GM21723 (cell line): ENCODE results near the gene FBP2.

Experiments used
- ATAC-seq: cut with Tn5 transposase; IDR thresholded peaks from one replicate; pipeline ENCODE4 v1.9.1; 2021; ENCODE audit warnings: mild to moderate bottlenecking, moderate library complexity; ENCODE audit not compliant: unreplicated experiment

FBP2 gene

DNA sequence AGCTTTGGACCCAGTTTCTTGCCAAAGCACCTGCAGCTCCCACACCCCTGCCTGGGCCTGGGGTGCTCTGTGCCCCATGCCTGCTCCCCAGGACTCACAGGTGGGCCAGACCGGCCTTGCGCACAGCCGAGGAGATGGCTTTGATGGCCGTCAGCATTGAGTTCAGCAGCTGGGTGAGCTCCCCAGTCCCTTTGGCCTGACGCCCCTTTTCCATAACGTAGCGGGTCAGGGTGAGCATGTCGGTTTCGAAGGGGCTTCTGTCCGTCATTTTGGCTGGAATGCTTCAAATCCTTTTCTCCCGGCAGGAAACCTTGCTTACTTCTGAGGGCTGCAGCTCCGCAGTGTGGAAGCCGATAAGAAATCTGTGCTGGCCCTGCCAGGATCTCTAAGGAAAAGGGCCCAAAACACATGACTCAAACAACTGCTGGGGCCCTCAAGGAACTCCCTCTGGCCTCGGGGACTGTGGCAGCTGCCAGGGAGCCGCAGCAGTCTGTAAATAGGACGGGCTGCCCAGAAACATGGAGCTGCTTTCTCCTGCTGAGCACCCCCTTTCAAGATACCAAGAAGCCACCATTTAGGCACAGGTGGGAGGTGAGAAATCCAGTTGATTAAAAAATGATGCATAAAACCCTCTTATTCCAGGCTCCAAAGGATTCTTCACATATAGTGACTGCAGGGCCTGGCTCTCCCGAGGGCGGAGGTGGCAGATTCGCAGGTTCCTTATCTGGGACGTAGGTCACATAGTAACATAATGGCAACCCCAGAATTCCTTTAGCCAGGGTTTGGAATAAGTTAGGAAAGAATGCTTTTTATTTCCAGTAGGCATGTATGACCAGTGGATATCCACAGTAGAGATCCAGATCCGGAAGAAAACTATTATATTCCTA, at the start of gene FBP2:
Gene FBP2, minus strand, starts transcription at position 366 of the 887 bp plus-strand sequence. Its CDS starts 98 bp downstream, at position 268.
- no peak for ATAC-seq

DNA sequence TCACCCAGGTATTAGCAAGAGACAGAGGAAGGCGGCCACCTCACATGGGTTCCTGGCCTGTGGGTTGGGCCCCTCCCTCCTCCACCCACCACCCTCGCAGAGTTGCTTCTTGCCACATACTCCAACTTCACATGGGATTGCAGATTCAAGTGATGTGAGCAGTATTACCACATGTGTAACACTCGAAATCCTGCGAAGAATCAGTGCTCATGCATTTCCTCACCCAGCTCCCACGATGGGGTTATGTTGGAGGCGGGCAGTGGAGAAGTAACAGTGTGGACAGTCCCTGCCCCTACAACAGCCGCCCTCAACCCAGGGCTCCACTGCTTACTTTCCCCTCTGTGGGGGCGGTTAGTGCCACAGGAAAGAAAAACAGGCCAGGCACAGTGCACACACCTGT, 49.6 kb upstream of the FBP2 start:
- no peak for ATAC-seq

DNA sequence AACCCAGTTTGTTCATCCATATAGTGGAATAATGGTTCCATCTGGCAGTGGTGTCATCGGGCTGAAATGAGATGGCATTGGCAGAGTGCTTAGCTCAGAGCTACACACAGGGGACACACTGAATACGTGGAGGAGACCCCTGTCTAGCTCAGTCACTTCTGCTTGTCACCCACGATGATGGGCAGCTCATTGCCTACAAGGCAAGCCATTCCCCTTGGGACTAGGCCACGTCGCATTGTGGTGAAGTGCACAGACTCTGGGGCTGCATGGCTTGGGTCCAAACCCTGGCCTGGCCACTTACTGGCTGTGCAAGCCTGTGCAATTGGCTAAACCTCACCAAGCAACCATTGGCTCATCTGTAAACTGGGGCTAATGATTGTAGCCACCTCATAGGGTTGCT, 48.9 kb upstream of the FBP2 start:
- no peak for ATAC-seq

DNA sequence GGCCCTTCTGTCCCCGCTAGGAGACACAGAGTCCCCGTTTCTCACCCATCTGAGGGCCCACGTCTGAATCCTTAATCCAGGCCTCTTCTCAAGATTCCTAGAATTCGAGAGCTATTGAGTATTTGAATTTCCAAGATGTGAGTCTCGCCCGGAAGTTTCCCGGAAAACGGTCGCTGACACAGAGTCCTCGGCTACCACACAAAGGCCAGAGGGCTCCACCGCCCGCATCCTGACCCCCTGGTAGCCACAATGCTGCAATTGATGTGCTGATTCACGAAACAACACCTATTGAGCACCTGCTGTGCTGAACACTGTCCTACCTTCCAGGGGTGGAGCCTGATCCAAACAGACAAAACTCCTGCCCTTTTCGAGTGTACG, 46.4 kb upstream of the FBP2 start:
- ATAC-seq = no peak

DNA sequence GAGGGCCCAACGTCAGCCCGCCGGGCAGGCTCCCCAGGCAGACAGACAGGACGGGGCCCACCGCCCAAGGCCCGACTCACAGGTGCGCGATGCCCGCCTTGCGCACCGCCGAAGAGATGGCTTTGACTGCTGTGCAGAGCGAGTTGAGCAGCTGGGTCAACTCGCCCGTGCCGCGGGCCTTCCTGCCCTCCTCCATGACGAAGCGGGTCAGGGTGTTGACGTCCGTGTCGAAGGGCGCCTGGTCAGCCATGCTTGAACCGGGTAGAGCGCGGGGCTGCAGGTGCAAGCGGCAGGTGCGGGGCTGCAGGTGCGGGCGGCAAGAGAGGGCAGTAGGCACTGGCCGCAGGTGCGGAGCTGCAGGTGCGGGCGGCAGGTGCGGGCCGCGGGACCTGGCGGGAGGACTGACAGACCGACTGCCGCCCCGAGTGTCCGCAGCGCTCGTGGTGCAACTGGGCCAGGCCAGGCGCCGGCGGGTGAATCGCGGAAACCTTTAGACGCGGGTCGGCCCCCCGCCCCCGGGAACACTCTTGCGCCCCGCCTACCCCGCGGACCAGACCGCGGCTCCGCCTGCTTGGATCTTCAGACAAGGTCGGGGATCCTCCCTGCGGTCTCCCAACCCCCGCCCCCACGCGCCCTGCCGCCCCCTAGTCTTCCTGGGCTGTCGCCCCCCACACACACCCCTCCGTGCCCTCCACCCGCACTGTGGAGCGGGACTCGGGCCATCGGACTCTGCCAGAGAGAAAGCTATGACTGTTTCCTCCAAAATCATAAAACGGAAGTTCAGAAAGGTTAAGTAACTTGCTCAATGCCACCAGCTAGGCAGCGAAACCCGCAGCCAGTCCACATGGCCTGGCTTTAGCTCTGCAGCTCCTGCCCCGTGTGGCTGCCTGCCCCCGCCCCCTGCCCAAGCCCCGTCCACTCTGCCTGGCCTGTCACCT, 45.7 kb upstream of the FBP2 start, which contains the start of gene FBP1:
Gene FBP1, minus strand, starts transcription at position 458 of the 938 bp plus-strand sequence. Its CDS starts 208 bp downstream, at position 250.
- peak; percentile 65 for ATAC-seq

DNA sequence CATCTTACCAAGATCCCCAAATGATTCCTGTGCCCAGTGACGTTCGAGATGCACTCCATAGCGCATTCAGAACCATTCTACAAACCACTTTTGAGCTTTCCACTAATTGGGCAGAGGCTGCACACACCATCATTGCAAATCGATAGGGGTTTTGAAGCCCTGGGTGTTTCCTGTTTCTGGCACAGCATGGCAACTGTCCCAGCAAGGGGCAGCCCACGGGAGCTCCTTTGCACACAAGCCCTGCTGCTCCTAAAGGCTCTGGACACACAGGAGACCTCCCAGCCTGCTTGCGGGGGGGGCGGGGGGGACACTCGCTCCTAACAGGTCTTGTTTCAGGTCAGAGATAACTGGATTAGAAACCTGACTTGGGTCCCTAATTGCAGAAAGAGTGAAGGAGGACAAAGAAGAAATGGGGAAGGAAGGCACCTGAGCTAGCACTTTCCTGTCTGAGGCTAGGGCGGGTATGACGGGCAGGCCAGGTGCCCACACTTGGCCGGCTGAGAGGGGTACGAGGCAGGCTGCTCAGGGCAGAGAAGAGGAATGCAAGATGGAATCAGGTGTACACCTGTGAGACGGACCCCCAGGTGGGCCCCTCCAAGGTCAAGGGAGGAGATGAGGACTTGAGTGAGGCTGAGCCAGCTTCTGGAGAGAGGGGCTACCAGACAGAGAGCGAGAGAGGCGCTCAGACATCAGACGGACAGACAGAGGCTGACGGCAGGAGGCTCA, 44.9 kb upstream of the FBP2 start:
- ATAC-seq = no peak

DNA sequence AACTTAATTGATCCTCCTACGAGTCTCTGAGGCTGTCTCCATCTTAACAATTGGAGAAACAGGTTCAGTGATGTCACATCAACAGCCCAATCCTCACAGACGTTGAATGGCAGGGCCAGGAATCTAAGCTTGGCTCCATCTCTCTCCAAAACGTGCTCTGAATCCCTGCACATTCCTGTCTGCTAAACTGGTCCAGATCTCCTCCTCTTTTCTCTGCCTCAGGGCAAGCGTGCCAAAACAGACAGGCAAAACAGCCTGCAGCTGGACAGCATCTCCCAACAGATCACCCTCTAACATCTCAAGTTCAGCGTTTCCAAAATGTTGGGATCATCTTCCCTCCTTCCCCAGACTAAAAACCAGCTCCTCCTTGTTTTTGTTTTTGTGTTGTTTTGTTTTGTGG, 39.1 kb upstream of the FBP2 start:
- no peak for ATAC-seq

DNA sequence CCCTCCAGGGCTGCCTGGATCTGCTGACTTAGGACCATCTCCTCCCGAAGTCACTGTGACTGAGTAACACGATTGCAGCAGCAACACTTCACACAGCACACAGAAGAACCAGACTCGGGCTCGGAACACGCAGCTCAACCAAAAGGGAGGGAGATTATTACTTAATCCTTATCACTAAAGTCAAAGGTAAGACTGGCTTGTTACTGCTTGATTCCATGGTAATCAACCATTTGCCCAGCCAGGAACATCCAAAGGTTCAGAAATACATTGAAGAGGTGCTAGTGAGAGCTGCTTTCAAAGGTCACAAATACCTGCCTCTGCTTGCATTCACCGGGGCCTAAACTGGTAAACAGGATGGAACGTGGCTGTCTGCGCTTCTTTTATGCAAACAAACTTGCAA, 38.0 kb upstream of the FBP2 start:
- no peak for ATAC-seq

DNA sequence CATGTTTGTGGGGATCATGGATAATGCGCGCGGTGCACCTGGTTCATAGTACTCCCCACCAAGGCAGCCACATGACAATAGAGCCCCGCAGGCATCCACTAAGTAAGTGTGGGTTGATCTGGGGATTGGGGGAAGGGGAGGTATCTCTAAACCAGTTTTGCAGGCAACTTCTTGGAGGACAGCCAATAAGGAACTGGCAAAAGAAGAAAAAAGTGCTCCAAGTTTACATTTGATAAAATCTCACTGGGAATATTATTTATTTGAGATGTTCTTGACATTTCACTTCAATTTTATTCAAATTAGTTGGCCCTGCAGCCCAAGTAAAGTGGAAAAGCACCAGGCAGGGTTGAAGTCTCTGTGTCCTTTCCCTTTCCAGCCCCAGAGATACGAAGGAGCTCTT, 37.2 kb upstream of the FBP2 start:
- no peak for ATAC-seq

DNA sequence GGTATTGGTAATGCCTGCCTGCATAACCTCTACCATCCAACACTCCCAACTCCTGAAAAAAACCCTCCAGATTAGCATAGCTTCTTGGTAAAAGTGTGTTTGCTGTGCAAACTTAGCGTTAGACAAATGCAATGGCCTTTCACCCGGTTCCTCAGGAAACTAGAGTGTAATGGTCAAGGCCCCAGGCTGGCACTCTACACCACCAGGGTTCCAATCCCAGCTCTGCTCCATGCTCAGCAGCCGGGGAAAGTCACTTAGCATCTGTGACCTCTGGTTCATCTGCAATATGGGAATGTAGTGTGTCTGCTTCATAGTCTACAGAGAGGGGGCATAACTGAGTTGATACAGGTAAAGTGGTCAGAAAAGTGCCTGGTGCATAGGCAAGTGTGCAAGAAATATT, 36.7 kb upstream of the FBP2 start:
- ATAC-seq = no peak

DNA sequence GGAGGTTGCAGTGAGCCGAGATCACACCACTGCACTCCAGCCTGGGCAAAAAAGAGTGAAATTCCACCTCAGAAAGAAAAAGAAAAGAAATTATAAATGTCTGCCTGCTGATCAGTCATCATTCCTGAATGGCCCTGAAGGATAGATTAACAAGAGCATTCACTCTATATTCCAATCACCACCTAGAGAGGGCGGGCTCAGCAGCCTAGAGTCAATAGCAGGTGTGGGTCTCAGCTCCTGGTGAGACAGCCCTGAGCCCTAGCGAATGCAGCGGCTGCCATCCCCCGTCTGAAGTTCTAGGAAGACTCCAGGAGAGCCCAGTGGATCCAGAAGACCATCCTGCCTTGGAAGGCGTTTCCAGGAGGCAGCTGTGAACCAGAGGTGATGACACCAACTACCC, 33.7 kb upstream of the FBP2 start:
- no peak for ATAC-seq

DNA sequence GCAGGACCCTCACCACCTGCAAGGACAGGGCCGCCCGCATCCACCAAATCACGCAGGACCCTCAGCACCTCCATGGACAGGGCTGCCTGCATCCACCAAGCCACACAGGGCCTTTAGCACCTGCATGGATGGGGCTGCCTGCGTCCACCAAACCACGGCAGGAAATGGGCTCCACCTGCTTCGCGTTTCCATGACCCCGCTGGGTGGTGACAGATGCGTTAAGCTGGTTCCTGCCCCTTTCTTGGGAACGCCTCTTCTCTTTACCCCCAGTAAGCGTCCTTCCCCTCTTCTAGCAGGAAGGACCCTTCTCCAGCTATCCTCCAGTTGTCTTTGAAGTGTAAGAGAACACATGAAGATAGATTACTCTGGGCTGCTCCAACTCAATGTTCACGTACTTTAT, 32.2 kb upstream of the FBP2 start:
- ATAC-seq = no peak

DNA sequence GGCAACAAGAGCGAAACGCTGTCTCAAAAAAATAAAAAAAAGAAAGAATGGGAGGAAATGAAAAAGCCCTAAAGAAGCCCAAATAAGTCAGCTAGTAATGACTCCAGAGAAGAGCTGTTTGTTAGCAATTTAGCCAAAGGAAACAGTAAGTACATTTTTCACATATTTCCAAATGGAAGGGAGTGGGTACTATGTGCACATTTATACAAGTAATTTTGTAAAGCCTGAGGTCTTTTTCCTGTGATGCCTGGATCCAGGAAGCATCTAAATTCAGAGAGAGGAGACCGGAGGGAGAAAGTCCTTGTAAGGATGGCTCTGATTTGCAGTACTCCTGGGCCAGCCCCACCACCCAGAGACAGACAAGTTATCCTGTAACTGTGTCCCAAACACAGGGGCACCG, 31.0 kb upstream of the FBP2 start:
- no peak for ATAC-seq

DNA sequence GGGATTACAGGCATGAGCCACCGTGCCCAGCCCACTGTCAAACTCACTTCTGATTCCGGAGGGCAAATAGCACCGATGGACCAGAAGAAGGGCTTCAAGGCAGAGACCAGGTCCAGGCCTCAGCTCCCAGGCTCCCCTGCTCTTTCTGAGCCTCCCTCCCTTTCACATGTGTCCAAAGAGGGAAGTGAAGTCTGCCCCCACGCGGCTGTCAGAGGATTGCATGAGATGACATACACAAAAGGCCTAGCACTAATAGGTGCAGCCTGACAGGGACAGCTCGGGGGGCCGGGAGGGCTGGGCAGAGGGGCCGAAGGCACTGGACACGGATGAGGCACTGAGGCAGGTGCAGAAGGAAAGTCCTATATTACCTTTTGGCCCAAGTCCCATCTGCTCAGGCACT, 29.6 kb upstream of the FBP2 start:
- no peak for ATAC-seq

DNA sequence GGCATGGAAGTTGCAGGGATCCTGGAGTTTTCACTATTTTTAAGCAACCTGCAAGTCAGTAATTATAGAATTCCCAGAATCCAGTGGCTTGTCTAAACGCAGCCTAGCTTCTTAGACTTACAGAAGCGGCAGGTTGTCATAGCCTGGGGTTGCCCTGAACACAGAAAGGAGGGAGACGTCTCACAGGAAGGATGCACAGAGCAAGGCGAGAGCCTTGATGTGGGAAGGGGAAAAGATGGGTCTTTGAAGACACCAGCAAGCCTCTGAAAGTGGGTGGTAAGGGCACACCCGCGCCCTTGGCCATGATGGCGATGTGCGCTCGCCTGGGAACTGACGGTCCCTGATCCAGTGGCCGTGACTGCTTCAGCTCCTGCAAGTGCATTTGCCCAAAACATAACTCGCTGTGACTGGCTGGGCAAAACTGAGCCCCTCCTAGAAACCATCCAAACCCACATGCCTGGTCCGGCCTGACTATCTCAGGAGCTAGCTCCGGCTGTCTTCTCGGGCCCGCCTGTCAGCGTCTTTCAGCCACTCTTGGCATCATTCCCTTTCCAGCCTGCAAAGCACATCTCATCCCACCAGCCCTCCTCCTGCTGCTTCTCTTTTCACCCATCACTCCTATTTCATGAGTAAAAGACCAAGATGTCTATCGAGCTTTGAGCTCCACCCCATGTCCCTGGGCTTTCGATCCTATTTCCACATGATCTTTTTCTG, 28.6 kb upstream of the FBP2 start:
- ATAC-seq = no peak

DNA sequence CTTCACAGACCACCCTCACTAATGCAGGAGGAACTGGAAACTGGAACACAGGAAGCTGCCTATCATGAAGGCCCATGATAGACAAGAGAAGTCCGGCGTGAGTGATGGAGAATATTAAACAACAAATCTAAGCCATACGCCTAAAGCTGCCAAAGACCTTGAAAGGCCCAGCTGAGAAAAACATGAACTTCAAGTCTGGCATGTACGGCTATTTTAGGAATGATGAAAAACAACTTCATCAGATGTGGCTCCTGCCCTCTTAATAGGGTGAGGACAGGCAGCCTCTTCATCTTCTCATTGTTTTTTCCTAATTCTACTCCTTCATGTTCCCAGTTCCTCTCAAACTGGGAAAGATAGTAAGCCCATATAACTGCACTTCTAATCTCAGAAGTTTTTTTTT, 25.4 kb upstream of the FBP2 start:
- no peak for ATAC-seq

DNA sequence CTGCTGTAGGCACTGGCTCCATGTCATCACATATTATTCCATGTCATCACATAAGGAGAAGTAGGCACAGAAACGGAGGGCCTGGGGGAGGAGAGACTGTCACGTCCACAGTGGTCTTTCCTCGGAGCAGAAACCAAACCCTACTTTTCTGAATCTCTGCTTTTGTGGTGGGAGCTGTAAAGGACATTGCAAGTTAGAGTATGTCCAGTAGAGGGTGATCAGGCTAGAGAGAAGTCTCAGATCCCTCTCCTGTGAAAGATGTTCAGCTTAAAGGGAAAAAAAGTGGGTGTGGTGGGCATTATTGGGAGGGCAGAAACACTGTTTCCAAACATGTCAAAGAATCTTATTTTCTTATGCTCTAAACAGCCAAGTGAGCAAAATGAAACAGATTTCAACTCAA, 19.4 kb upstream of the FBP2 start:
- ATAC-seq = no peak

DNA sequence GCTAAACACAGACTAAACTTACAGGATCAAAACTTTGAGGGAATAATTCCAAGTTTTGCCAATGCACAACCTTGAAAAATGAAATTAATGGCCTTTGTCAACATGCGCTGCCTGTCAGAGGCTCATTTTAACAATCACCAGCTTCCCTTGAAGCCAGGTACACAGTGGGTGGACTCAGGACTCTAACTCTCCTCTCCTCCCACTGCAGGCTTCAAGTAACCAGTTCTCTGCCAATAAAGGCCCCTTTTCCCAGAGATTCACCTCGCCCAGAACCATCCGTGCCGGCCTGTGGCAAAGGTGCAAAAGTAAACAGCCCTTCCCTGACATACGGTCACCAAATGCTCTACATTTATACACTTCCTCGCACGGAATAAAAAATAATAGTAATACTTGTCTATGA, 18.4 kb upstream of the FBP2 start:
- no peak for ATAC-seq

DNA sequence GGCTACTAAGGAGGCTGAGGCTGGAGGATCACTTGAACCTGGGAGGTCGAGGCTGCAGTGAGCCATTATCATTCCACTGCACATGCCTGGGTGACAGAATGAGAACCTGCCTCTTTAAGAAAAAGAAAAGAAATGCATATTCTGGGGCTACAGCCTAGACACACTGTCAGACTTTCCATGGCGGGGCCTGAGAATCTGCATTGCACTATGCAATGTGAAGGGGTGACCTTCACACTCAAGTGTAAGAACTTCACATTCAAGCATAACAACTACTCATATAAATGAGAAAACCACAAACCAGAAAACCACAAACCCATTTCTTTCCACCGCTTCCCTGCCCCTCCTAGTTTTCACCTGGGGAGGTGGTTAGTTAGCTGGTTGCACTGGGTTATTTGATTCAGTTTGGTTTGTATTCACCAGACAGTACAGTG, 18.0 kb upstream of the FBP2 start:
- no peak for ATAC-seq

DNA sequence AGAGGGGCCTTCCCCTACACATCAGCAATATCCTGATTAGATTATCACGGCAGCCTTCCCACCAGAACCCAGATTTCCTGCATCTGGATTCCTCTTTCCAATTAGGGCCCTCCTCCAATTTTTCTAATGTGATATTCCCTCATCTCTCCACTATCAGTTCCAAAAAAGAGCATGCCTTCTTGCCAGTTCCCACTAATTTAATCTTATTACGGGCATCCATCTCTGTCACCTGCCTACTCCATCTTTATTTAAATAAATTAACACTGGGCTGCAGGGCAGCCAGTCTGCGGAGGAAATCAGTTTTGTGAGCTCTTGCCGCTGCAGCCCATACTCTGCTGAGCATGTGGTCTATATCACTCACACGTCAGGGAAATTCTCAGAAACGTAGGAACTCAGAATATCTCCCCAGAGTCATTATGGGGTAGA, 16.6 kb upstream of the FBP2 start:
- no peak for ATAC-seq

DNA sequence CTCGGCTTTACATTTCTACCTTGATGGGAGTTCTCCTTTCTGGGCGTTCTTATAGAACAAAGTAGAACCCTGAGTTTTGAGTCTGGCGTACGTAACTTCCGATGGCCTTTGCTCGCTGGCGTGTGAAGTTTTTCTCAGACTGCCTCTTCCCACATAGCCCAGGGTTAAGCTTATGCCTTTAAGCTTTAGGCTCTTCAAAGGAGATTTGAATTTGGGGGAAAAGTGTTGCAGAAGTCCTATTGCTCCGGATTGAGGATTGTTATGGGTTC, 13.7 kb upstream of the FBP2 start:
- ATAC-seq = no peak
